ENCODE measurements around the gene SNX19. TPM values are rescaled to one million over a fixed set of nuclear protein-coding genes. Genes with fewer than 3 reads are reported as not detected.
A peak's percentile ranks its signal among the peaks of the same experiment; 100 is the strongest.

Gene SNX19
- total RNA-seq, 1 donor from 2014 or later, result 72.2 TPM

DNA sequence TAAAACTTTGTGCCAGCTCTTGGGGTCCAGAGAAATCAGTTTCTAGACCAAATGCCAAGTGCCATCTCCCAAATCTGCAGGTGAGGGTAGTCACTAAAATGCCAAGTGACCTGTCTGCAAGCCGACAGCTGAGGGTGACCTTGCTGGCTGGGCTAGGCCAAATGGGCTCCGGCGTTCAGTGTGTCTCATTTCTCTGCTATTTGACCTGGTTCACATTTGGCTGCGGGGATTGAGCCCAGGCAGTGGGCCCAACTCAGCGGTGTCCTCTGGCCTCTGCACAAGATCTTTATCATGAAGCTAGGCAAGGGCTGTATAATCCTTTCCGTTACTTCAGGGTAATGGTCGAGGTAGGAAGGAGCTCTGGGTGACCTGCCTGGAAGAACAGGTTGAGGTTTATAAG is 87.5 kb downstream of the SNX19 start:
- H3K9me3 ChIP-seq, result no peaks in the 10 kb centered on the region
- no peak overlapping the region for H3K27ac ChIP-seq
- ATAC-seq, result no peak
- no peaks in the 10 kb centered on the region for H3K27me3 ChIP-seq
- H3K4me3 ChIP-seq, result no peak overlapping the region
- DNase-seq, result no peak
- TF ChIP-seq, protein P1, sequence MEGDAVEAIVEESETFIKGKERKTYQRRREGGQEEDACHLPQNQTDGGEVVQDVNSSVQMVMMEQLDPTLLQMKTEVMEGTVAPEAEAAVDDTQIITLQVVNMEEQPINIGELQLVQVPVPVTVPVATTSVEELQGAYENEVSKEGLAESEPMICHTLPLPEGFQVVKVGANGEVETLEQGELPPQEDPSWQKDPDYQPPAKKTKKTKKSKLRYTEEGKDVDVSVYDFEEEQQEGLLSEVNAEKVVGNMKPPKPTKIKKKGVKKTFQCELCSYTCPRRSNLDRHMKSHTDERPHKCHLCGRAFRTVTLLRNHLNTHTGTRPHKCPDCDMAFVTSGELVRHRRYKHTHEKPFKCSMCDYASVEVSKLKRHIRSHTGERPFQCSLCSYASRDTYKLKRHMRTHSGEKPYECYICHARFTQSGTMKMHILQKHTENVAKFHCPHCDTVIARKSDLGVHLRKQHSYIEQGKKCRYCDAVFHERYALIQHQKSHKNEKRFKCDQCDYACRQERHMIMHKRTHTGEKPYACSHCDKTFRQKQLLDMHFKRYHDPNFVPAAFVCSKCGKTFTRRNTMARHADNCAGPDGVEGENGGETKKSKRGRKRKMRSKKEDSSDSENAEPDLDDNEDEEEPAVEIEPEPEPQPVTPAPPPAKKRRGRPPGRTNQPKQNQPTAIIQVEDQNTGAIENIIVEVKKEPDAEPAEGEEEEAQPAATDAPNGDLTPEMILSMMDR (IDR thresholded peaks at IDR 0.05), result no peak
- peaks cover 11% of the 10 kb centered on the region for H3K4me1 ChIP-seq
- H3K36me3 ChIP-seq, result no peaks in the 10 kb centered on the region
- intact Hi-C loops (cut with DNase I), result no loop called here

DNA sequence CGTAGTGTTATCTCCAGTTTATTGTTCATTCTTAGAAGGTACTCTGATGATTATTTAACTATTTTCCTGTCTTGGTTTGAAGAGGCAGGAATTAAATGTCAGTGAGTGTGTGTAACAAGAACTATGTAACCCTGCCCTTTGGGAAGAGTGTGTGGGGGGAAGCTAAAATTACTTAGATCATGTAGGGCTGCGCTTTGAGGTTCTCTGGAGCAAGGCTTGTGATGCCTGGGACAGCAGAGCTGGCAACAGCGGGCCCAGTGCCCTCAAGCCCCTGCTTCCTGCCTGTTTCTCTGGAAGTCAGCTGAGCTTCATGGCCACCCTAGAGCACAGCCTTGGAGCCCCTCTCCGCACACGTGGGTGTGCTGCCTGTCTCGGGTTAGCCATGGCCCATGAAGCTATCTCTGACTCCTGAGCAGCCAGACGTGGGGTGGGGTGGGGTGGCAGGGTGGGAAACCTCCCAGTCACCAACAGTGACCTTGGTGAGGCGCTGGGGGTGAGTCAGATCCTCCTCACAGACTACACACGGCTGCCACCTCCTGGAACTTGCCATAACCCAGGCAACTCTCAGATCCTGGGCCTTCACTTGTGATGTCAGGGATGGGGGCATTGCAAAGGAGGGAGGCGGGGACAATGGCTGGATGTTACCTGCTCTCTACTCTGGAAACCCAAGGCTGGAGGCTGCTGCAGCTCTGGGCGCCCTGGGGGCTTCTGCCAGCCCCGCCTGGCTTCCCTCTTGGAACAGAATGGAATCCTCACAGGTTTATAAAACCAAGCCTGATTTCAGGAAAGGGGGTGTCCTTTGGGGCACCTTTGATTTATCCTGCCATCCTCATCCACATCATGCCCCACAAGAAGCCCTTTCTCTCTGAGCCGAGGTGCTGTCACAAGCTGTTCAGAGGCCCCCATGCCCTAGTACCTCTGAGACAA is 88.6 kb downstream of the SNX19 start:
- Histone ChIP-seq H3K27ac (no peak overlapping the region), H3K27me3 (no peaks in the 10 kb centered on the region), H3K9me3 (no peaks in the 10 kb centered on the region), H3K36me3 (no peaks in the 10 kb centered on the region), H3K4me3 (no peak overlapping the region), H3K4me1 (peaks cover 11% of the 10 kb centered on the region)
- peak; percentile 79 for ATAC-seq
- intact Hi-C loops (cut with DNase I), result no loop called here
- DNase-seq, result no peak
- TF ChIP-seq, protein P1 (IDR thresholded peaks at IDR 0.05), result peak; percentile 26

DNA sequence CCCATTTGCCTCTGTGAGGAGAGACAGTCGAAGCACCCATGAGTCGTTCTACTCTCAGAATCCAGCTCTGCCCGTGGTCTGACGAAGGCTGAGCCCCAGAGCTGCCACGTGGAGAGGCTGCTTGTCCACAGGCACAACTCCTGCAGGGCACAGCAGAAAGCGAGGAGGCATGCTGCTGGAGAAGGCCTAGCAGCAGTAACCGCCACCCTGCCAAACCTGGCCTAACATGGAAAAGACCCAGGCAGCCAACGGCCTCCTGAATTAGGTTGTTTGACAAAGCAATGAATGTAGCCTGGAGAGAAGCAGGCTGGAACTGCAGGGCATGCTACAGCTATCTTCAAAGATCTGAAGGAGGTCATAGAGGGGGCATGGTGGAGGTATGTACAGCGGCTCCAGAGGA is 89.7 kb downstream of the SNX19 start:
- Histone ChIP-seq H3K36me3 (no peaks in the 10 kb centered on the region), H3K4me1 (peaks cover 11% of the 10 kb centered on the region), H3K27me3 (no peaks in the 10 kb centered on the region), H3K9me3 (no peaks in the 10 kb centered on the region), H3K27ac (no peak overlapping the region), H3K4me3 (no peak overlapping the region)
- DNase-seq, result no peak
- TF ChIP-seq, protein P1 (IDR thresholded peaks at IDR 0.05), result no peak
- intact Hi-C loops (cut with DNase I), result no loop called here
- ATAC-seq, result no peak

DNA sequence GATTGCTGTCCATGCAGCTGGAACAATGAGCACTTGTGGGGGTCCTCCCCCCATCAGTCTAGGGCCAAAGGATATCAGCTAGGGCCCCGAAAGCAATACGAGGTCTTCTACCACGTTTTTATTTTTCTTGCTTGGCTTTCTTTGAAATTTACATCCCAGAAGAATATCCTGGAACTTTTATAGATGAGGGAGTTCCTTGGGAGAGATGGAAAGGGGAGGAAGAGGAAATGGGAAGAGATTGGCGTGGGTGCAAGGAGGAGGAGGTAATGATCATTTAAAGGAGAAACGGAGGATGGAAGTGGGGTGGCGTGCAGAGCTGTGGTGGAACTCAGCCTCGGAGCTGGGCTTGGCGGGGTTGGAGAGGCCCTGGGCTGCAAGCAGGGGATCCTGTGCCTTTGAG is 90.3 kb downstream of the SNX19 start:
- TF ChIP-seq, protein P1 (IDR thresholded peaks at IDR 0.05), result no peak
- Histone ChIP-seq H3K27ac (no peak overlapping the region), H3K4me1 (peaks cover 10% of the 10 kb centered on the region), H3K4me3 (no peak overlapping the region), H3K36me3 (no peaks in the 10 kb centered on the region), H3K27me3 (no peaks in the 10 kb centered on the region), H3K9me3 (no peaks in the 10 kb centered on the region)
- intact Hi-C loops (cut with DNase I), result no loop called here
- DNase-seq, result no peak
- no peak for ATAC-seq

DNA sequence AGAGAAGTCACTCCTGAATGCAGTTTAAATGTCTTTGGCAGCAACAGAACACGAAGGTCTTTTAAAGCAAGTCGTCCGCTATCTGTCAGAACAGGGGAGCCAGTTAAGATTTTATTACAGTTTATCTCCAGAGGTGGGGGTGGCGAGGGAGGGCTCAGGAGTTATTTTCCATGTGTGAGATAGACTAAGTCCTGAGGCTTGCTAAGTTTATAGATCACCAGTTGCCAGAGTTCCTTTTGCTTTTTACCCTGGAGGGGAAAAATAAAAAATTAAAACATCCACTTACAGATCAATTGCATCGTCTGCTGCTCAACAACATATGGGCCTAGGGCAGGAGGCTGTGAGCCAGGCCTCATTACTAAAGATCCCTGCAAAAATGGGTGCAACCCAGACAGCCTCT is 90.7 kb downstream of the SNX19 start:
- H3K36me3 ChIP-seq, result no peaks in the 10 kb centered on the region
- DNase-seq (no peak), ATAC-seq (no peak)
- H3K27me3 ChIP-seq, result no peaks in the 10 kb centered on the region
- H3K4me1 ChIP-seq, result peaks cover 6% of the 10 kb centered on the region
- no peaks in the 10 kb centered on the region for H3K9me3 ChIP-seq
- no peak overlapping the region for H3K4me3 ChIP-seq
- TF ChIP-seq, protein P1 (IDR thresholded peaks at IDR 0.05), result no peak
- H3K27ac ChIP-seq, result no peak overlapping the region
- intact Hi-C loops (cut with DNase I), result no loop called here

Data from upper lobe of right lung (tissue), 1 donor.